Measurements from ENCODE around the gene WDFY4. TPM values are rescaled to one million over a fixed set of nuclear protein-coding genes. Genes with fewer than 3 reads are reported as not detected.

Gene WDFY4
- total and polyA plus RNA-seq, 5 experiments from 2014 or later = 0.04 to 8.5 (median 4.3) TPM; not detected in 1

DNA sequence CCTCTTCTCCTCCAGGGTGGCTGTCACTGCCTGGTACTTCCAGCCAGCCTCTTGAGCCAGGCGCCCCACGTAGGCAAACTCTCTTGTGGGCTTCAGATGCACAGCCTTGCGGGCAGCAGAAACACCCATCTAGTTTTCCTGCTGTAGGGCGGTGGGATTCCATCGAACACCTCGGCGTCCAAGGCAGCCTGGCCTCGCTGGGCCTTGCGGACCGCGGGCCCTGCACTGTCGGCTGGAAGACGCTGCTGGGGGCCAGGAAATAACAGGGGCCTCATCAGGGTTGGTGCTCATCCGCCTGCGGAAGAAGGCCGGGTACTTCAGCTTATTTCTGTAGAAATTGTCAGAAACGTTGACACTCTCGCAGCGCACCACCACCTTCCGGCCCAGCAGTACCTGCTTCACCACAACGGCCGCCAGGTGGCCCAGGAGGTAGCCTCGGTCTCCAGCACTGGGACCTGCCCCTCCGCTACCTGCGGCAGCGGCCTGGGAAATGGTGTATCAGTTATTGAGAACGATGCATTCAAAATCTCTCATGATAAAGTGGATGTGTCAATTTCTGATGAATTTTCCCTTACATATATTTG, 61.1 kb downstream of the WDFY4 start:
- Mint-ChIP-seq H3K27ac (no peak overlapping the region), H3K4me3 (no peak overlapping the region), H3K27me3 (peaks cover 0 to 3% (median 0%) of the 10 kb centered on the region in 5 donors), H3K4me1 (peaks cover 0 to 5% (median 0%) of the 10 kb centered on the region in 4 donors), H3K36me3 (peaks cover 0 to 11% (median 0%) of the 10 kb centered on the region in 3 donors), H3K9me3 (peaks cover 0 to 17% (median 9%) of the 10 kb centered on the region in 9 donors)
- ATAC-seq = no peak
- POLR2A ChIA-PET = no interaction called here
- DNase-seq = no peak

DNA sequence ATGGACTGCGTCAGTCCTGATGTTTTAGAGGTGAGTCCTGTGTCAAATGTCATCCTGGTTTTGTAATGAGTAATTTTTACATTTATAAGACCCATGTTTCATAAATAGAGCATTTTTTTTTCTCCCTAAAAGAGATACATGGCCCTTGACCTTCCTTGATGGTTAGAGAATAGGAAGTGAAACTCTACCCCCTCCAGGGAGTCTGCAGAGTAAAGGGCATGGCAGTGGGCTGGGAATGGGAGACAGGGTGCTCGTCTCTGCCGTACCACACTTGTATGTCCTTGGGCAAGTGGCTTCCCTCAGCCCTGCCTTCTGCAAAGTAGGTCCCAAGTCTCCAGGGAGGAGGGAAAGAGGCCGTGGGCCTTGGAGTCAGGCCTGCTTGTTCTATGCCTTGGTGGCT, 63.9 kb downstream of the WDFY4 start:
- H3K36me3 Mint-ChIP-seq = peaks cover 0 to 11% (median 0%) of the 10 kb centered on the region in 3 donors
- POLR2A ChIA-PET = no interaction called here
- ATAC-seq (no peak), DNase-seq (no peak)
- H3K27me3 Mint-ChIP-seq = peaks cover 0 to 3% (median 0%) of the 10 kb centered on the region in 5 donors
- peaks cover 0 to 17% (median 9%) of the 10 kb centered on the region in 9 donors for H3K9me3 Mint-ChIP-seq
- H3K4me1 Mint-ChIP-seq = peaks cover 0 to 5% (median 0%) of the 10 kb centered on the region in 4 donors
- H3K27ac Mint-ChIP-seq = no peak overlapping the region
- H3K4me3 Mint-ChIP-seq = no peak overlapping the region

DNA sequence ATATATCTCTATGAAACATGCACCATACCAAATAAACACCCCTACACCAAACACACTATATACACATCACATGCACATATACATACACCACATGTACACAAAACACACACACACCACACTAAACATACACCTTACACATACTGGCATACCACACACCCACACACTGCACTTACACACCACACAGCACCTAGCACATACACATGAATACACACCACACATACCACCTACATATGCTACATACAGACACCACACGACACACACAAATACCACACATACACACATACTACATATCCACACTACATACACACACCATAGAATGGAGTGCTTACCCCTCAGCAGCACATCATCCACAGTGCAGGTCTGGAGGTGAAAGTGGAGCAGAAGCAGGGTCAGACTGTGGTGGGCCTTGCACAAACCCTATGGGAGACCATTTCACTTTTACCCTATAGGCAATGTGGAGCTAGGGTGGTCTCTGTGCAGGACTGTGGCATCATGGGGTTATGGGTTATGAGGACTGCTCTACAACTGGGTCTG, 64.6 kb downstream of the WDFY4 start:
- no peak for DNase-seq
- POLR2A ChIA-PET = no interaction called here
- H3K27me3 Mint-ChIP-seq = no peaks in the 10 kb centered on the region

GRCh38 chr10:48750019-48750418, 65.3 kb downstream of the WDFY4 start:
- Mint-ChIP-seq H3K4me1 (peaks cover 0 to 5% (median 0%) of the 10 kb centered on the region in 4 donors), H3K27me3 (no peaks in the 10 kb centered on the region), H3K27ac (no peak overlapping the region), H3K36me3 (peaks cover 0 to 11% (median 0%) of the 10 kb centered on the region in 3 donors), H3K4me3 (no peak overlapping the region), H3K9me3 (peaks cover 0 to 17% (median 9%) of the 10 kb centered on the region in 9 donors)
- POLR2A ChIA-PET = no interaction called here
- no peak for ATAC-seq
- no peak for DNase-seq

More for the DNA sequence above, 64.6 kb downstream of the WDFY4 start:
- Mint-ChIP-seq H3K4me1 (peaks cover 0 to 5% (median 0%) of the 10 kb centered on the region in 4 donors), H3K36me3 (peaks cover 0 to 11% (median 0%) of the 10 kb centered on the region in 3 donors), H3K9me3 (peaks cover 0 to 17% (median 9%) of the 10 kb centered on the region in 9 donors), H3K4me3 (no peak overlapping the region), H3K27ac (no peak overlapping the region)
- ATAC-seq = no peak

DNA sequence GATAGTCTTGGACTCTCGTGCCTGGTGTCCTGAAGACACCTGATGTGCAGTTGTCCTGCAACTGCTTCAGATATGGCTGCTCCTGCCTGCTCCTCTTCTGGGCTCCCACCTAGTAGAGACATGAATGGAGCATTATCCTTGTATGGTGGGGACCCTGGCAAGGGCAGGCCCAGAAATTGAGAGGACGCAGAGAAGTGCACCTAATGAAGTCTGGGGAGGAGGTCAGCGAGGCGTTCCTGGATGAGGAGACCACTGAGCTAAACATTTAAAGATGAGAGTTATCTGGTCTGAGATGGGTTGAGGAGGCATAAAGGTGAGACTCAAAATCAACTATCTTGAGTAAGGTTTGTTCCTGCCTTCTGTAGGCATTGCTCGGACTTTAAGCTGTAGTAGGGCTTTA, 66.3 kb downstream of the WDFY4 start:
- POLR2A ChIA-PET = no interaction called here
- peaks cover 0 to 11% (median 0%) of the 10 kb centered on the region in 3 donors for H3K36me3 Mint-ChIP-seq
- ATAC-seq (no peak), DNase-seq (no peak)
- no peaks in the 10 kb centered on the region for H3K27me3 Mint-ChIP-seq
- no peak overlapping the region for H3K4me3 Mint-ChIP-seq
- peaks cover 0 to 17% (median 9%) of the 10 kb centered on the region in 9 donors for H3K9me3 Mint-ChIP-seq
- peaks cover 0 to 5% (median 0%) of the 10 kb centered on the region in 4 donors for H3K4me1 Mint-ChIP-seq
- no peak overlapping the region for H3K27ac Mint-ChIP-seq

DNA sequence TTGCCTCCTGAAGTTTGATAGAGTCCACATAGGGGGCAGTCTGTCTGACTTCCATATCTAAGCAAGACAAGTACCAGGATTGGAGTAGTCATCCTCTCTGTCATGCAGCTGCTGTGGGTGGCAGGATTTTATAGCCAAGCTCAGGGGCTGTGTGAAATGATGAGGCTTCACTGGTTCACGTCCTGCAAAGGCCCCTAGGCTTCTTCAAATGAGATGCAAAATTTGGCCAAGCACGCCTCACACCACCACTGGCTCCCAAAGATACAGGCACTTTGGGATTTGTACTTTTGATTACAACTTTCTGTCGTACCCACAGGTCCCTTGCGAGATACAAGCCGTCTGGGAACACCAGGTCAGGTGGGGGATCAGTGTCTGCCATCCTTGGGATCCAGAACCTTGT, 67.1 kb downstream of the WDFY4 start:
- Mint-ChIP-seq H3K27me3 (no peaks in the 10 kb centered on the region), H3K4me1 (peaks cover 0 to 5% (median 0%) of the 10 kb centered on the region in 4 donors), H3K4me3 (no peak overlapping the region), H3K36me3 (peaks cover 0 to 11% (median 0%) of the 10 kb centered on the region in 3 donors), H3K9me3 (peaks cover 0 to 15% (median 8%) of the 10 kb centered on the region in 9 donors), H3K27ac (no peak overlapping the region)
- POLR2A ChIA-PET = no interaction called here
- ATAC-seq (no peak), DNase-seq (peak in 1 of 10 donors; percentile 47)

DNA sequence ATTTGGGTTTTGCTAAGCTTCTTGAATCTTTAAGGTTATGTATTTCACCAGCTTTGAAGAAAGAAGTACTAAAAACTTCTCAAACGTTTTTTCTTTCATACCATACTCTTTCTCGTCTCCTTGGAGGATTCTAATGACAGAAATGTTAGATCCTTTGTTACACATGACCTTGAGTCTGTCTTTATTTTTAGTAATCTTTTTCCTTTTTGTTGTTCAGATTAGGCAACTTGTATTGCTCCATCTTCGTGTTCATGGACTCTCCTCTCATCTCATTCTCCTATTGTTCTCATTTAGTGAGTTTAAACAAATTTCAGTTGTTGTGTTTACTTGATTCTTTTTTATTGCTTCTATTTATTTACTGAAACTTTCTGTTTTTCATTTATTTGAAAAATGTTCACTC, 73.7 kb downstream of the WDFY4 start:
- DNase-seq = no peak
- H3K27ac Mint-ChIP-seq = no peak overlapping the region
- peaks cover 0 to 5% (median 0%) of the 10 kb centered on the region in 3 donors for H3K36me3 Mint-ChIP-seq
- H3K9me3 Mint-ChIP-seq = peaks cover 0 to 11% (median 0%) of the 10 kb centered on the region in 9 donors
- no peak for ATAC-seq
- H3K4me1 Mint-ChIP-seq = peaks cover 0 to 3% (median 0%) of the 10 kb centered on the region in 4 donors
- peaks cover 8 to 31% (median 21%) of the 10 kb centered on the region in 5 donors for H3K27me3 Mint-ChIP-seq
- POLR2A ChIA-PET = no interaction called here
- no peak overlapping the region for H3K4me3 Mint-ChIP-seq

DNA sequence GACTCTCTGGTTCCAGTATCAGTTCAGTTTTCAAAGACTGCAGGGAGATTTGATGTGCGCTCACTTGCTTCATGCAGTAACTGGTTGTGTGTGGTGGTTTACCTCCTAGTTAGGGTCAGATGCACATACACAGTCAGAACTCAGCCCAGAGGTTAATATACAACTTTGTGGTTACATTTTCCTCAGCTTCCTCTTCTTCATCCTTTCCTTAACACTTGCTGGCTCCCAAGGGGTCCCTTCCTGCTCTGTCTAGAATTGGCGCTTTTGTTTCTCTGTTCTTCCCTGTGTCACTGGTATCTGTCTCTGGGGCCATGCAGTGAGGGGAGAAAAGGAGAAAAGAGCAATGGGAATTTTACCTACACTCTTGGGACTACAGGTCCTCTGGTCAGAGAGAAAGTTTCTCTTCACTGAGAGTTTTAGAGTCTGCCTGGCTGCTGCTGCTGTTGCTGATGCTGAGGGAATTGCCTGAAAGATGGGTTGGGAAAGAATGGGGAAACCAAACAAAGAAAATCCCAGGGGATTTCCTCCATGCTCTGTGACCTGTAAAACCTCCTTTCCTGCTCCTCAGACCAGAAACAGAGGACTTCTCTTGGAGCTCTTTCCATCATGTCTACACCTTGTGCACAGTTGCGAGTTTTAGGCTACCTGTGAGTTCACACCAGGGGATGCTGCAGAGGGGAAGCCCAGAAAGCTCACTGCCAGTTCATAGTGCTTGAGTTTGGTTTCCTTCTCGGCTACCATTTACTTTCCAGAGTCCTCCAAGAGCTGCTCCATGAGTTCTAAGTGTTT, 74.6 kb downstream of the WDFY4 start:
- no peak for ATAC-seq
- Mint-ChIP-seq H3K36me3 (peaks cover 0 to 5% (median 0%) of the 10 kb centered on the region in 3 donors), H3K9me3 (peaks cover 0 to 11% (median 0%) of the 10 kb centered on the region in 9 donors), H3K4me1 (peaks cover 0 to 3% (median 0%) of the 10 kb centered on the region in 4 donors), H3K4me3 (no peak overlapping the region), H3K27me3 (peaks cover 8 to 31% (median 21%) of the 10 kb centered on the region in 5 donors), H3K27ac (no peak overlapping the region)
- no peak for DNase-seq
- POLR2A ChIA-PET = no interaction called here

DNA sequence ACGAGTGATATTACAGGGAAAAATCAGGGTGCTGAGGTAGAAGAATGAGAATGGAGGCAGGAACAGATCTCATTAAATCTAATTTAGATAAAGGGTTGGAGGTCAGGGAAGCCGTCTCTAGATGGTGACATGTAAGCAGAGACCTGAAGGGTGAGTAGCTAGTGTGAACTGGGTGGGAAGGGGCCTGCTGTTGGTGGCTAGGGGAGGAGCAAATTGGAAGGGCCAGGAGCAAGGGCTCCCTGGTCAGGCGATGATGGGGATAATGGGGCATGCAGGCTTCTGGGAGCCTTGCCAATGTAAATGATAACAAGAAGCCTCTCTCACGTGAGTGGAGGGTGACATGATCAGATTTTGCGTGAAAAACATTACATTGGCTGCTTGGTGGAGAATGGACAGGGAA, 76.3 kb downstream of the WDFY4 start:
- Mint-ChIP-seq H3K4me1 (peaks cover 0 to 3% (median 0%) of the 10 kb centered on the region in 4 donors), H3K36me3 (peaks cover 0 to 5% (median 0%) of the 10 kb centered on the region in 3 donors), H3K27ac (no peak overlapping the region), H3K4me3 (no peak overlapping the region), H3K27me3 (peaks cover 8 to 31% (median 21%) of the 10 kb centered on the region in 5 donors), H3K9me3 (peaks cover 0 to 11% (median 0%) of the 10 kb centered on the region in 9 donors)
- POLR2A ChIA-PET = interaction anchor here (1.0 kb wide), 1 partner anchor 19 kb away, joined by 3 read pairs; no protein-coding TSS in a partner anchor
- ATAC-seq (no peak), DNase-seq (no peak)

DNA sequence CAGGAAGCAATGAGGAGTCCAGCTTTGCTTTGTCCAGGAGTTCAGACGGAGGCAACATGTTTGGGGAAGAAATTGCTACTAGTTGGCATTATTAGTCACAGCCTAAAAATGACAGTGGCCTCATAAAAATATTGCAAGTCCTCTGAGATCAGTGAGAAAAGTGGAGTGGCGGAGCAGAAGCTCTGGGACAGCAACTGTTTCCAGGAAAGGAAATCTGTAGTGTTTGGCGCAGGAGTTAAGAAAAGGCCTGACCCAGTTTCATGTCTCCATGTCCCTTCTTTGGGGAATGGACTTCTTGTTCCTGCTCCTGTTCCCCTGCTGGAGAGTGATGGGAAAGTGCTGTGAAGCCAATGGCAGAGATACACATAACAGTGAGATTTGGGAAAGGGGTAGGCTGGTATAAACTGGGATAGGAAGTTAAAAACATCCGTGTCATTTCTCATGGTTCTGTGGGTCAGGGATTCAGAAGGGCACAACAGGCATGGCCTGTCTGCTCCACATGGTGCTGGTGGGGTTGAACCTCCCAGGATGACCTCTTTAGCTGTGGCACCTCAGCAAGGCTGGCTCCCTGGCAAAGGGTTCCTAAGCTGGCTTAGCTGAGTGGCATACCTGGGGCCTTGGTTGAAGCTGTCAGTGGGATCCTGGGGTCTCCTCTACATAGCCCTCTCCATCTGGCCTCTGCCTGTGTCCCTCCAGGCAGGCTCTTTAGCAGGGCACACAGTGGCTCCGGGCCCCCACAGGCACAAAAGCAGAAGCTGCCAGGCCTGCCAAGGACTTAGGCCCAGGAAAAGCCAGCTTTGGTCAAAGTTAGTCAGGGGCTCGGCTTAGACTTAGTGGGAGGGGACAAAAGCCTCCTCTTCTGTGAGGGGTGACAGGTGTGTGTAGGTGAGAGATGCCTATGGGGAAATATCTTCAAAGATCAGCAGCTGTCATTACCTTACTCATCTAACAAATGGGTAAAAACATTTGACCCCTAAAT, 77.7 kb downstream of the WDFY4 start:
- peaks cover 0 to 5% (median 0%) of the 10 kb centered on the region in 3 donors for H3K36me3 Mint-ChIP-seq
- H3K27me3 Mint-ChIP-seq = peaks cover 8 to 31% (median 21%) of the 10 kb centered on the region in 5 donors
- POLR2A ChIA-PET = no interaction called here
- H3K27ac Mint-ChIP-seq = no peak overlapping the region
- DNase-seq (no peak), ATAC-seq (no peak)
- peaks cover 0 to 3% (median 0%) of the 10 kb centered on the region in 4 donors for H3K4me1 Mint-ChIP-seq
- peaks cover 0 to 8% (median 0%) of the 10 kb centered on the region in 9 donors for H3K9me3 Mint-ChIP-seq
- H3K4me3 Mint-ChIP-seq = no peak overlapping the region

- no peaks in the 10 kb centered on the region for H3K4me1 Mint-ChIP-seq
- POLR2A ChIA-PET = no interaction called here
- H3K27me3 Mint-ChIP-seq = peaks cover 8 to 31% (median 21%) of the 10 kb centered on the region in 5 donors
- no peak overlapping the region for H3K4me3 Mint-ChIP-seq
- ATAC-seq (no peak), DNase-seq (no peak)
- H3K9me3 Mint-ChIP-seq = no peaks in the 10 kb centered on the region
- H3K36me3 Mint-ChIP-seq = no peaks in the 10 kb centered on the region
- no peak overlapping the region for H3K27ac Mint-ChIP-seq
These were observed 78.8 kb downstream of the WDFY4 start for GRCh38 chr10:48763403-48763965.

GRCh38 chr10:48764486-48764885, 79.8 kb downstream of the WDFY4 start:
- Mint-ChIP-seq H3K27ac (peak overlapping the region in 1 of 10 donors; percentile 8), H3K4me1 (no peaks in the 10 kb centered on the region), H3K27me3 (peaks cover 8 to 28% (median 19%) of the 10 kb centered on the region in 5 donors), H3K4me3 (no peak overlapping the region), H3K36me3 (no peaks in the 10 kb centered on the region), H3K9me3 (no peaks in the 10 kb centered on the region)
- ATAC-seq (no peak), DNase-seq (no peak)
- POLR2A ChIA-PET = no interaction called here

Measured in naive thymus-derived CD8-positive, alpha-beta T cell (primary cell).